ENCODE data around the gene ITGA3. TPM values are rescaled to one million over a fixed set of nuclear protein-coding genes. Genes with fewer than 3 reads are reported as not detected.

Gene ITGA3
- total RNA-seq, 1 experiment from 2014 or later = 392 TPM

DNA sequence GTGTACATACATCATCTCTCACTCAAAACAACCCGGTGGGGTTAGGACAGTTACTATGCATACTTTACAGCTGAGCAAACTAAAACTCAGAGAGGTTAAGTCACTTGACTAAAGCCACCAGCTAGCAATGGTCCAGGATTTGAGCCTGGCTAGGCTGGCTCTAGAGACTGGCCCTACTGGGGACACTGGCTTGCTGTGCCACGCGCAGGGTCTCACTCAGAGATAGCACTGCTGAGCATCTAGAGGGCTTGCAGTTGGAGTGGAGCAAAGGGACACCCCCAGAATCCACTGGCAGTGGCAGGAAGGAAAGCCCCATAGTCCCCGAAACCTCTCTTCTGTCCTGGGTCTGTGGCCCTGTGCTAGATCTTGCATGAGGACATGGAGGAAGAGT, 62.9 kb downstream of the ITGA3 start:
- RAD21 ChIA-PET (ENCODE audit: low non-redundant PET in 1 of 2, low total read pairs in 2 of 2, uncharacterized antibody in 2 of 2, unreplicated experiment in 2 of 2) = no interaction called here
- Histone ChIP-seq H3K4me1 (ENCODE audit: control insufficient read depth in 1 of 2, insufficient read depth in 2 of 2, low read length in 2 of 2) (peaks cover 8 to 31% of the 10 kb centered on the region in 2 experiments; a peak in 3 of 4 replicates), H3K27ac (ENCODE audit: low read depth, low read length) (no peak overlapping the region), H3K27me3 (ENCODE audit: insufficient read depth, low read length) (peaks cover 6% of the 10 kb centered on the region; the same call in 1 of the 2 replicates), H3K36me3 (ENCODE audit: control insufficient read depth in 1 of 2, insufficient read depth in 2 of 2, low read length in 2 of 2) (no peaks in the 10 kb centered on the region), H3K4me3 (replicated peaks in 1 of 2; ENCODE audit: low read depth in 1 of 2, low read length in 2 of 2) (no peak overlapping the region), H3K9me2 (ENCODE audit: insufficient read depth) (no peaks in the 10 kb centered on the region), H2AFZ (ENCODE audit: low read depth, low read length, poor library complexity, severe bottlenecking) (no peak overlapping the region), H3K4me2 (ENCODE audit: low read length) (no peak overlapping the region), H4K20me1 (ENCODE audit: insufficient read depth) (no peaks in the 10 kb centered on the region), H3K79me2 (ENCODE audit: insufficient read depth, low read length) (no peaks in the 10 kb centered on the region), H3K9me3 (ENCODE audit: control insufficient read depth in 1 of 2, insufficient read depth in 1 of 2, low read depth in 1 of 2, low read length in 2 of 2) (no peaks in the 10 kb centered on the region), H3K9ac (ENCODE audit: low read length) (no peak overlapping the region)
- no peak for TF ChIP-seq CEBPB (IDR thresholded peaks at IDR 0.05; ENCODE audit: low read depth)
- TF ChIP-seq, protein P1, sequence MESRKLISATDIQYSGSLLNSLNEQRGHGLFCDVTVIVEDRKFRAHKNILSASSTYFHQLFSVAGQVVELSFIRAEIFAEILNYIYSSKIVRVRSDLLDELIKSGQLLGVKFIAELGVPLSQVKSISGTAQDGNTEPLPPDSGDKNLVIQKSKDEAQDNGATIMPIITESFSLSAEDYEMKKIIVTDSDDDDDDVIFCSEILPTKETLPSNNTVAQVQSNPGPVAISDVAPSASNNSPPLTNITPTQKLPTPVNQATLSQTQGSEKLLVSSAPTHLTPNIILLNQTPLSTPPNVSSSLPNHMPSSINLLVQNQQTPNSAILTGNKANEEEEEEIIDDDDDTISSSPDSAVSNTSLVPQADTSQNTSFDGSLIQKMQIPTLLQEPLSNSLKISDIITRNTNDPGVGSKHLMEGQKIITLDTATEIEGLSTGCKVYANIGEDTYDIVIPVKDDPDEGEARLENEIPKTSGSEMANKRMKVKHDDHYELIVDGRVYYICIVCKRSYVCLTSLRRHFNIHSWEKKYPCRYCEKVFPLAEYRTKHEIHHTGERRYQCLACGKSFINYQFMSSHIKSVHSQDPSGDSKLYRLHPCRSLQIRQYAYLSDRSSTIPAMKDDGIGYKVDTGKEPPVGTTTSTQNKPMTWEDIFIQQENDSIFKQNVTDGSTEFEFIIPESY (IDR thresholded peaks at IDR 0.05; ENCODE audit: extremely low read depth, insufficient replicate concordance, low read length) = no peak
- no peak for TF ChIP-seq EGR1 (IDR thresholded peaks at IDR 0.05; ENCODE audit: low read depth)
- TF ChIP-seq POLR2A (IDR thresholded peaks at IDR 0.05; ENCODE audit: borderline replicate concordance, extremely low read depth, insufficient read depth, insufficient read length) = no peak
- no peak for TF ChIP-seq POLR2AphosphoS5 (IDR thresholded peaks at IDR 0.05; ENCODE audit: low read depth, low read length)
- TF ChIP-seq ELF1 (IDR thresholded peaks at IDR 0.05; ENCODE audit: borderline replicate concordance, low read depth) = no peak
- no peak for TF ChIP-seq FOSL1 (IDR thresholded peaks at IDR 0.05; ENCODE audit: low read depth)
- no peak for TF ChIP-seq RAD21 (IDR thresholded peaks at IDR 0.05; ENCODE audit: low read depth)
- no peak for TF ChIP-seq SRF (IDR thresholded peaks at IDR 0.05; ENCODE audit: low read depth)
- no peak for TF ChIP-seq CBX3 (IDR thresholded peaks at IDR 0.05; ENCODE audit: low read depth)
- TF ChIP-seq EZH2 (IDR thresholded peaks at IDR 0.05) = no peak
- TF ChIP-seq, protein P2, sequence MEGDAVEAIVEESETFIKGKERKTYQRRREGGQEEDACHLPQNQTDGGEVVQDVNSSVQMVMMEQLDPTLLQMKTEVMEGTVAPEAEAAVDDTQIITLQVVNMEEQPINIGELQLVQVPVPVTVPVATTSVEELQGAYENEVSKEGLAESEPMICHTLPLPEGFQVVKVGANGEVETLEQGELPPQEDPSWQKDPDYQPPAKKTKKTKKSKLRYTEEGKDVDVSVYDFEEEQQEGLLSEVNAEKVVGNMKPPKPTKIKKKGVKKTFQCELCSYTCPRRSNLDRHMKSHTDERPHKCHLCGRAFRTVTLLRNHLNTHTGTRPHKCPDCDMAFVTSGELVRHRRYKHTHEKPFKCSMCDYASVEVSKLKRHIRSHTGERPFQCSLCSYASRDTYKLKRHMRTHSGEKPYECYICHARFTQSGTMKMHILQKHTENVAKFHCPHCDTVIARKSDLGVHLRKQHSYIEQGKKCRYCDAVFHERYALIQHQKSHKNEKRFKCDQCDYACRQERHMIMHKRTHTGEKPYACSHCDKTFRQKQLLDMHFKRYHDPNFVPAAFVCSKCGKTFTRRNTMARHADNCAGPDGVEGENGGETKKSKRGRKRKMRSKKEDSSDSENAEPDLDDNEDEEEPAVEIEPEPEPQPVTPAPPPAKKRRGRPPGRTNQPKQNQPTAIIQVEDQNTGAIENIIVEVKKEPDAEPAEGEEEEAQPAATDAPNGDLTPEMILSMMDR (IDR thresholded peaks at IDR 0.05 in 2 of 3, conservative IDR thresholded peaks at IDR 0.05 in 1 of 3; ENCODE audit: borderline replicate concordance in 1 of 3, insufficient read depth in 1 of 3, low read depth in 2 of 3, low read length in 2 of 3) = no peak
- no peak for TF ChIP-seq JUND (IDR thresholded peaks at IDR 0.05)
- no TSS peak for BruUV-seq (replicated peaks)
- POLR2A ChIA-PET = no interaction called here
- no peak for ATAC-seq
- no peak for DNase-seq (ENCODE audit: low read depth, low spot score)
- intact Hi-C loops (cut with micrococcal nuclease) = no loop called here
- CTCF ChIA-PET = interaction anchor here (0.9 to 6.8 kb wide), 2 partner anchors 26 to 59 kb away, joined by 3 to 55 read pairs; partner anchors contain the start of gene PDK2
